Measurements from ENCODE around the gene RASAL1.

- TF ChIP-seq EZH2 (IDR thresholded peaks at IDR 0.05; ENCODE audit: low read length, missing control alignments), result no peak
- TF ChIP-seq, protein P1, sequence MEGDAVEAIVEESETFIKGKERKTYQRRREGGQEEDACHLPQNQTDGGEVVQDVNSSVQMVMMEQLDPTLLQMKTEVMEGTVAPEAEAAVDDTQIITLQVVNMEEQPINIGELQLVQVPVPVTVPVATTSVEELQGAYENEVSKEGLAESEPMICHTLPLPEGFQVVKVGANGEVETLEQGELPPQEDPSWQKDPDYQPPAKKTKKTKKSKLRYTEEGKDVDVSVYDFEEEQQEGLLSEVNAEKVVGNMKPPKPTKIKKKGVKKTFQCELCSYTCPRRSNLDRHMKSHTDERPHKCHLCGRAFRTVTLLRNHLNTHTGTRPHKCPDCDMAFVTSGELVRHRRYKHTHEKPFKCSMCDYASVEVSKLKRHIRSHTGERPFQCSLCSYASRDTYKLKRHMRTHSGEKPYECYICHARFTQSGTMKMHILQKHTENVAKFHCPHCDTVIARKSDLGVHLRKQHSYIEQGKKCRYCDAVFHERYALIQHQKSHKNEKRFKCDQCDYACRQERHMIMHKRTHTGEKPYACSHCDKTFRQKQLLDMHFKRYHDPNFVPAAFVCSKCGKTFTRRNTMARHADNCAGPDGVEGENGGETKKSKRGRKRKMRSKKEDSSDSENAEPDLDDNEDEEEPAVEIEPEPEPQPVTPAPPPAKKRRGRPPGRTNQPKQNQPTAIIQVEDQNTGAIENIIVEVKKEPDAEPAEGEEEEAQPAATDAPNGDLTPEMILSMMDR (conservative IDR thresholded peaks at IDR 0.05 in 1 of 2, IDR thresholded peaks at IDR 0.05 in 1 of 2; ENCODE audit: low read depth in 1 of 2, low read length in 2 of 2), result no peak
Measured at GRCh38 chr12:113065126-113066007, 70.2 kb downstream of the RASAL1 start.

Data from fibroblast of lung (primary cell).